ENCODE data around the gene CDHR2.
A peak's percentile ranks its signal among the peaks of the same experiment; 100 is the strongest.

Gene CDHR2

GRCh38 chr5:176528301-176528700 lies 20.8 kb upstream of the CDHR2 start:
- ChIA-PET CTCF (interaction anchor here (0.6 to 1.8 kb wide), 2 partner anchors 11 to 42 kb away, joined by 3 to 4 read pairs; no protein-coding TSS in a partner anchor), POLR2A (interaction anchor here (1.8 kb wide), 1 partner anchor 9 kb away, joined by 8 read pairs; the partner anchor contains the start of gene RNF44)
- Histone ChIP-seq H3K27ac (ENCODE audit: insufficient read depth in 1 of 2, low read depth in 1 of 2, low read length in 2 of 2, poor library complexity in 1 of 2, severe bottlenecking in 2 of 2) (no peak overlapping the region), H3K4me1 (ENCODE audit: control extremely low read depth in 1 of 4, control insufficient read depth in 4 of 4, insufficient read depth in 4 of 4, low read length in 3 of 4) (peaks cover 0 to 58% (median 45%) of the 10 kb centered on the region in 4 experiments), H3K9me3 (ENCODE audit: control extremely low read depth in 1 of 5, control insufficient read depth in 4 of 5, insufficient read depth in 2 of 5, low read depth in 1 of 5, low read length in 4 of 5) (no peaks in the 10 kb centered on the region), H3K27me3 (replicated peaks in 2 of 5; ENCODE audit: control insufficient read depth in 4 of 5, insufficient read depth in 5 of 5, low read length in 4 of 5) (no peaks in the 10 kb centered on the region), H3K4me3 (ENCODE audit: control insufficient read depth in 1 of 7, extremely low read depth in 1 of 7, insufficient read depth in 4 of 7, low read depth in 2 of 7, low read length in 6 of 7) (no peak overlapping the region), H3K36me3 (ENCODE audit: control insufficient read depth in 4 of 4, insufficient read depth in 4 of 4, low read length in 3 of 4) (peaks cover 9 to 52% (median 39%) of the 10 kb centered on the region in 4 experiments)
- 91% methylated on average over 11 of the region's 11 CpGs for WGBS (ENCODE audit: insufficient coverage)
- no peak for DNase-seq

DNA sequence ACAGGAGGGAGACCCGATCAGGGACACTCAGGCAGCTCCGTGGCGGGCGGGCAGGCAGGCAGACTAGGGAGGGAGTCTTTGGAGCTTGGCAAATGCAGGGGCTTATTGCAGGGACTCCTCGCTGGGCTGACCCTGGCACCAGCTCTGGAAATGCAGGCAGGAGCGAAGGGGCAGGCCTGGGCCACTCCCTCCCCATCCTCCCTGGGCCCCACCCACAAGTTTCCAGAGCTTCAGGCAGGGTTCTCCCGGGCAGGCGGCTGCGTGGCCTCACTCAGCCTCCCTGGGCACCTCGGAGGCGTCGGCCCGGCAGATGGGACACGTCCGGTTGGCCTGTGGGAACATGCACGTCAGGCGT lies 20.4 kb upstream of the CDHR2 start:
- Histone ChIP-seq H3K4me3 (ENCODE audit: control insufficient read depth in 1 of 7, extremely low read depth in 1 of 7, insufficient read depth in 4 of 7, low read depth in 2 of 7, low read length in 6 of 7) (no peak overlapping the region), H3K27me3 (replicated peaks in 2 of 5; ENCODE audit: control insufficient read depth in 4 of 5, insufficient read depth in 5 of 5, low read length in 4 of 5) (no peaks in the 10 kb centered on the region), H3K9me3 (ENCODE audit: control extremely low read depth in 1 of 5, control insufficient read depth in 4 of 5, insufficient read depth in 2 of 5, low read depth in 1 of 5, low read length in 4 of 5) (no peaks in the 10 kb centered on the region), H3K4me1 (ENCODE audit: control extremely low read depth in 1 of 4, control insufficient read depth in 4 of 4, insufficient read depth in 4 of 4, low read length in 3 of 4) (peaks cover 2 to 60% (median 48%) of the 10 kb centered on the region in 4 experiments), H3K36me3 (ENCODE audit: control insufficient read depth in 4 of 4, insufficient read depth in 4 of 4, low read length in 3 of 4) (peaks cover 9 to 52% (median 39%) of the 10 kb centered on the region in 4 experiments), H3K27ac (ENCODE audit: insufficient read depth in 1 of 2, low read depth in 1 of 2, low read length in 2 of 2, poor library complexity in 1 of 2, severe bottlenecking in 2 of 2) (no peak overlapping the region)
- CTCF ChIA-PET = interaction anchor here (0.6 to 3.4 kb wide), 5 partner anchors 9 to 41 kb away, joined by 3 to 29 read pairs (median 4); no protein-coding TSS in a partner anchor
- POLR2A ChIA-PET = interaction anchor here (1.8 kb wide), 1 partner anchor 9 kb away, joined by 8 read pairs; the partner anchor contains the start of gene RNF44
- DNase-seq = no peak
- WGBS (ENCODE audit: insufficient coverage) = 96% methylated on average over 16 of the region's 17 CpGs

GRCh38 chr5:176529116-176529740 lies 19.9 kb upstream of the CDHR2 start:
- H3K36me3 ChIP-seq (ENCODE audit: control insufficient read depth in 4 of 4, insufficient read depth in 4 of 4, low read length in 3 of 4) = peaks cover 9 to 52% (median 40%) of the 10 kb centered on the region in 4 experiments
- H3K4me3 ChIP-seq (ENCODE audit: control insufficient read depth in 1 of 7, extremely low read depth in 1 of 7, insufficient read depth in 4 of 7, low read depth in 2 of 7, low read length in 6 of 7) = no peak overlapping the region
- peaks cover 3 to 61% (median 53%) of the 10 kb centered on the region in 4 experiments for H3K4me1 ChIP-seq (ENCODE audit: control extremely low read depth in 1 of 4, control insufficient read depth in 4 of 4, insufficient read depth in 4 of 4, low read length in 3 of 4)
- H3K27ac ChIP-seq (ENCODE audit: insufficient read depth in 1 of 2, low read depth in 1 of 2, low read length in 2 of 2, poor library complexity in 1 of 2, severe bottlenecking in 2 of 2) = no peak overlapping the region
- CTCF ChIA-PET = interaction anchor here (1.0 to 3.4 kb wide), 7 partner anchors 9 to 113 kb away, joined by 3 to 29 read pairs (median 4); partner anchors contain the start of gene CLTB
- DNase-seq = no peak
- H3K9me3 ChIP-seq (ENCODE audit: control extremely low read depth in 1 of 5, control insufficient read depth in 4 of 5, insufficient read depth in 2 of 5, low read depth in 1 of 5, low read length in 4 of 5) = no peaks in the 10 kb centered on the region
- POLR2A ChIA-PET = interaction anchor here (1.8 to 2.7 kb wide), 3 partner anchors 8 to 81 kb away, joined by 5 to 11 read pairs (median 8); partner anchors contain the start of genes FAF2 and RNF44
- WGBS (ENCODE audit: insufficient coverage) = 93% methylated on average over 24 of the region's 26 CpGs
- H3K27me3 ChIP-seq (replicated peaks in 2 of 5; ENCODE audit: control insufficient read depth in 4 of 5, insufficient read depth in 5 of 5, low read length in 4 of 5) = no peaks in the 10 kb centered on the region

DNA sequence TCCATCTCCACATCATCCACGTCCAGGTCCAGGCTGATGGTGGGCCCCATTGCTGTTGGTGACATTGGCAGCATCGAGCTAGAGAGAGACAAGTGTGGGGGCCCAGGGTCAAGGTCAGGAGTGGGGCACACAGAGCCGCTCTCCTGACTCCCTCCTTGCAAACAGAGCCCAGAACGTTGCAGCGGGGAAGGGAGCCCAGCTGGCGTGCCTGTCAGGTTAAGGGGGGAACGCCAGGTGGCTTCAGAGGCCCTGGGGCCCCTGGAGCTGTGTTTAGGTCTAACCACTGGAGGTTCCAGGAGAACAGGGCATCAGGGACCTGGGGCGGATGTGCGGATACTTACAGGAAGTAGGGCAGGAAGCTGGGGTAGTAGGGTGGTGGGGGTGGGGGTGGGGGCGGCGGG lies 19.4 kb upstream of the CDHR2 start:
- peaks cover 9 to 55% (median 41%) of the 10 kb centered on the region in 4 experiments for H3K36me3 ChIP-seq (ENCODE audit: control insufficient read depth in 4 of 4, insufficient read depth in 4 of 4, low read length in 3 of 4)
- no peaks in the 10 kb centered on the region for H3K9me3 ChIP-seq (ENCODE audit: control extremely low read depth in 1 of 5, control insufficient read depth in 4 of 5, insufficient read depth in 2 of 5, low read depth in 1 of 5, low read length in 4 of 5)
- H3K4me1 ChIP-seq (ENCODE audit: control extremely low read depth in 1 of 4, control insufficient read depth in 4 of 4, insufficient read depth in 4 of 4, low read length in 3 of 4) = peaks cover 6 to 66% (median 58%) of the 10 kb centered on the region in 4 experiments
- ChIA-PET POLR2A (interaction anchor here (1.8 to 2.7 kb wide), 2 partner anchors 13 to 81 kb away, joined by 5 to 11 read pairs; partner anchors contain the start of gene FAF2), CTCF (interaction anchor here (0.6 to 3.4 kb wide), 8 partner anchors 8 to 113 kb away, joined by 3 to 29 read pairs (median 4); partner anchors contain the start of gene CLTB)
- no peak overlapping the region for H3K27ac ChIP-seq (ENCODE audit: insufficient read depth in 1 of 2, low read depth in 1 of 2, low read length in 2 of 2, poor library complexity in 1 of 2, severe bottlenecking in 2 of 2)
- WGBS (ENCODE audit: insufficient coverage) = 13% methylated on average over 5 of the region's 11 CpGs
- peak in 2 of 3 donors; percentile 76 to 83 for DNase-seq
- H3K4me3 ChIP-seq (ENCODE audit: control insufficient read depth in 1 of 7, extremely low read depth in 1 of 7, insufficient read depth in 4 of 7, low read depth in 2 of 7, low read length in 6 of 7) = peak overlapping the region in 1 of 7 experiments; percentile 7
- H3K27me3 ChIP-seq (replicated peaks in 2 of 5; ENCODE audit: control insufficient read depth in 4 of 5, insufficient read depth in 5 of 5, low read length in 4 of 5) = no peaks in the 10 kb centered on the region

- peak in 2 of 3 donors; percentile 41 to 60 for DNase-seq
- Histone ChIP-seq H3K36me3 (ENCODE audit: control insufficient read depth in 4 of 4, insufficient read depth in 4 of 4, low read length in 3 of 4) (peaks cover 9 to 57% (median 39%) of the 10 kb centered on the region in 4 experiments), H3K9me3 (ENCODE audit: control extremely low read depth in 1 of 5, control insufficient read depth in 4 of 5, insufficient read depth in 2 of 5, low read depth in 1 of 5, low read length in 4 of 5) (no peaks in the 10 kb centered on the region), H3K27me3 (replicated peaks in 2 of 5; ENCODE audit: control insufficient read depth in 4 of 5, insufficient read depth in 5 of 5, low read length in 4 of 5) (no peaks in the 10 kb centered on the region), H3K4me3 (ENCODE audit: control insufficient read depth in 1 of 7, extremely low read depth in 1 of 7, insufficient read depth in 4 of 7, low read depth in 2 of 7, low read length in 6 of 7) (peak overlapping the region in 2 of 7 experiments; percentile 16 to 28), H3K27ac (ENCODE audit: insufficient read depth in 1 of 2, low read depth in 1 of 2, low read length in 2 of 2, poor library complexity in 1 of 2, severe bottlenecking in 2 of 2) (no peak overlapping the region), H3K4me1 (ENCODE audit: control extremely low read depth in 1 of 4, control insufficient read depth in 4 of 4, insufficient read depth in 4 of 4, low read length in 3 of 4) (peaks cover 9 to 74% (median 65%) of the 10 kb centered on the region in 4 experiments)
- 26% methylated on average over 14 of the region's 28 CpGs for WGBS (ENCODE audit: insufficient coverage)
- ChIA-PET CTCF (interaction anchor here (0.6 to 3.4 kb wide), 8 partner anchors 8 to 114 kb away, joined by 3 to 29 read pairs (median 4); partner anchors contain the start of gene CLTB), POLR2A (interaction anchor here (1.8 to 2.7 kb wide), 2 partner anchors 12 to 82 kb away, joined by 5 to 11 read pairs; partner anchors contain the start of gene FAF2)
Observed at GRCh38 chr5:176530393-176530982, 18.7 kb upstream of the CDHR2 start.

- peak in 2 of 3 donors; percentile 45 to 59 for DNase-seq
- POLR2A ChIA-PET = interaction anchor here (1.8 to 2.7 kb wide), 2 partner anchors 11 to 83 kb away, joined by 5 to 11 read pairs; partner anchors contain the start of gene FAF2
- H3K36me3 ChIP-seq (ENCODE audit: control insufficient read depth in 4 of 4, insufficient read depth in 4 of 4, low read length in 3 of 4) = peaks cover 9 to 57% (median 37%) of the 10 kb centered on the region in 4 experiments
- no peaks in the 10 kb centered on the region for H3K9me3 ChIP-seq (ENCODE audit: control extremely low read depth in 1 of 5, control insufficient read depth in 4 of 5, insufficient read depth in 2 of 5, low read depth in 1 of 5, low read length in 4 of 5)
- WGBS (ENCODE audit: insufficient coverage) = 43% methylated on average over 19 of the region's 24 CpGs
- no peak overlapping the region for H3K27ac ChIP-seq (ENCODE audit: insufficient read depth in 1 of 2, low read depth in 1 of 2, low read length in 2 of 2, poor library complexity in 1 of 2, severe bottlenecking in 2 of 2)
- H3K4me1 ChIP-seq (ENCODE audit: control extremely low read depth in 1 of 4, control insufficient read depth in 4 of 4, insufficient read depth in 4 of 4, low read length in 3 of 4) = peaks cover 10 to 80% (median 72%) of the 10 kb centered on the region in 4 experiments
- no peaks in the 10 kb centered on the region for H3K27me3 ChIP-seq (replicated peaks in 2 of 5; ENCODE audit: control insufficient read depth in 4 of 5, insufficient read depth in 5 of 5, low read length in 4 of 5)
- CTCF ChIA-PET = interaction anchor here (0.7 to 3.4 kb wide), 6 partner anchors 12 to 113 kb away, joined by 3 to 29 read pairs (median 3); no protein-coding TSS in a partner anchor
- H3K4me3 ChIP-seq (ENCODE audit: control insufficient read depth in 1 of 7, extremely low read depth in 1 of 7, insufficient read depth in 4 of 7, low read depth in 2 of 7, low read length in 6 of 7) = peak overlapping the region in 4 of 7 experiments; percentile 1 to 28 (median 16)
Observed at GRCh38 chr5:176530983-176531901, 17.9 kb upstream of the CDHR2 start.

All from common myeloid progenitor, CD34-positive (primary cell).